Left renal pelvis (tissue), 4 donors: ENCODE measurements around the gene RHPN2. TPM values are rescaled to one million over a fixed set of nuclear protein-coding genes. Genes with fewer than 3 reads are reported as not detected.
A peak's percentile ranks its signal among the peaks of the same experiment; 100 is the strongest.

Experiments
- DNase-seq, 4 donors: peaks; one replicate each; pipeline ENCODE4 v3.0.0-alpha.2; 2013; ENCODE audit warnings: low read depth in 4 of 4, low spot score in 3 of 4
- polyA plus RNA-seq, 4 donors: library from polyadenylated mRNA; unstranded; fragments of 120-200 nt; gene quantifications; one replicate each; pipeline ENCODE4 v1.2.1, GENCODE V29; 2013; ENCODE audit not compliant: insufficient read length in 4 of 4

RHPN2 gene
- polyA plus RNA-seq, result 10 to 100 TPM in 3 of 4 donors, 1 to 10 TPM in 1; 3.8 to 20.4 (median 18.2) TPM

- peak in 1 of 4 donors; percentile 45 for DNase-seq
Observed at GRCh38 chr19:33064792-33065550, at the start of gene RHPN2. Gene RHPN2, minus strand, starts transcription at chr19:33064888. Its CDS starts 36 bp downstream, at chr19:33064852.

- no peak for DNase-seq
Observed at GRCh38 chr19:33114312-33114711, 49.6 kb upstream of the RHPN2 start.

GRCh38 chr19:33111587-33111986 is 46.9 kb upstream of the RHPN2 start:
- DNase-seq, result no peak

- no peak for DNase-seq
Observed at GRCh38 chr19:33110137-33110910, 45.6 kb upstream of the RHPN2 start.

- DNase-seq, result no peak
Observed at GRCh38 chr19:33108161-33108560, 43.5 kb upstream of the RHPN2 start.

- no peak for DNase-seq
Observed at GRCh38 chr19:33102893-33103292, 38.2 kb upstream of the RHPN2 start.

GRCh38 chr19:33100894-33101644 is 36.4 kb upstream of the RHPN2 start:
- DNase-seq, result no peak

GRCh38 chr19:33098055-33098534 is 33.4 kb upstream of the RHPN2 start:
- no peak for DNase-seq

GRCh38 chr19:33096005-33096404 is 31.3 kb upstream of the RHPN2 start:
- no peak for DNase-seq

GRCh38 chr19:33094436-33095067 is 29.9 kb upstream of the RHPN2 start:
- peak in 1 of 4 donors; percentile 36 for DNase-seq

GRCh38 chr19:33093420-33094210 is 28.9 kb upstream of the RHPN2 start:
- DNase-seq, result no peak

GRCh38 chr19:33090179-33090578 is 25.5 kb upstream of the RHPN2 start:
- DNase-seq, result no peak

GRCh38 chr19:33089010-33089409 is 24.3 kb upstream of the RHPN2 start:
- no peak for DNase-seq

GRCh38 chr19:33086955-33087354 is 22.3 kb upstream of the RHPN2 start:
- no peak for DNase-seq

GRCh38 chr19:33085570-33086128 is 21.0 kb upstream of the RHPN2 start:
- no peak for DNase-seq

GRCh38 chr19:33080761-33081681 is 16.3 kb upstream of the RHPN2 start, which contains the start of gene GPATCH1:
Gene GPATCH1, plus strand, starts transcription at chr19:33081181. Its CDS starts 13 bp downstream, at chr19:33081194.
- DNase-seq, result peak in 2 of 4 donors; percentile 75 to 78

GRCh38 chr19:33075519-33075918 is 10.8 kb upstream of the RHPN2 start:
- no peak for DNase-seq

- DNase-seq, result no peak
Observed at GRCh38 chr19:33071887-33072286, 7.2 kb upstream of the RHPN2 start.
